ENCODE results near the gene CPA5. TPM values are rescaled to one million over a fixed set of nuclear protein-coding genes. Genes with fewer than 3 reads are reported as not detected.

The CPA5 gene
- total RNA-seq, 1 donor from 2014 or later: not detected

DNA sequence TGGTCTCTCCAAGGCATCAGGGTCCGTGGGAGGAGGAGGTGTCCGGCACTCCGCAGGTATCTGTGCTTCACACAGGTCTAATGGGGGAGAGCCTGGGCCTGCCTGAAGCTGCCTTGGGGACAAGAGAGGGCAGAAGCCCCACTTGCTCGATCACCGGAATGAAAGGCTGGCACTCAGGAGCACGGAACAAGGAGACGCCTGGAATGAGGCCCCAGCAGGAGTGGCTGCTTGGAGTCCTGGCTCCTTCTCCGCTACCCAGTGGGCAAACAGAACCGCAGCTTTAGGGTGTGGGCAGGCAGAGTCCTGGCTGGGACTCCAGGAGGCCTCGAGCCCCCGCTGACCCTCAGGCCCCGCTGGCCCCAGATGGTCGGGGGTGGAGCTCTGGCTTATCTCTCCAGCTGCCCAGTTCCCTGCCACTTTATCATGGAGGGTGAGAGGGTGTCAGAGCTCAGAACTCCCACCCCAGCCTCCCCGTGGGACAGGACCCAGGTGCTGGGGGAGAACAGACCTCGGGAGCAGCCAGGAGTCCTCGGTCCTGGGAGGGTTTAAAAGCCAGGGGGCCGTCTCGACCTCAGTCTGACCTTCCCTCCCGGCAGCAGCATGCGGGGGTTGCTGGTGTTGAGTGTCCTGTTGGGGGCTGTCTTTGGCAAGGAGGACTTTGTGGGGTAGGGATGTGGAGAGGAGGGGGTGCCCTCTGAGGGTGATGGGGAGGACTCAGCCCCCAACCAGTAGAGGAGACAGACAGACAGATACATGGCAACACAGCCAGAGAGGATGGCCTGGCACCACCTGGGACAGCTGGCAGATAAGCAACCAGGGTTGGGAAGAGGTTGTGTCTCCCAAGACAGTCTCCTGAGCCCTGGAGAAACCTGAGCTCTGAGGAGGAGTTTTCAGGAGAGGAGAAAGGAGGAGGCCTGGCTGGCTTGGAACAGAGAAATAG lies 35.6 kb downstream of the CPA5 start, which contains the start of gene CPA1:
CPA1 (plus strand) TSS at position 574 of the 940 bp plus-strand sequence; CDS start at position 601, 27 bp downstream.
- peak; percentile 49 for ATAC-seq
- H3K9me3 ChIP-seq: no peaks in the 10 kb centered on the region
- H3K27ac ChIP-seq: no peak within 1 kb of the TSS
- no peaks in the 10 kb centered on the region for H3K36me3 ChIP-seq
- peaks cover 6% of the 10 kb centered on the region for H3K4me1 ChIP-seq
- TF ChIP-seq, protein P1, sequence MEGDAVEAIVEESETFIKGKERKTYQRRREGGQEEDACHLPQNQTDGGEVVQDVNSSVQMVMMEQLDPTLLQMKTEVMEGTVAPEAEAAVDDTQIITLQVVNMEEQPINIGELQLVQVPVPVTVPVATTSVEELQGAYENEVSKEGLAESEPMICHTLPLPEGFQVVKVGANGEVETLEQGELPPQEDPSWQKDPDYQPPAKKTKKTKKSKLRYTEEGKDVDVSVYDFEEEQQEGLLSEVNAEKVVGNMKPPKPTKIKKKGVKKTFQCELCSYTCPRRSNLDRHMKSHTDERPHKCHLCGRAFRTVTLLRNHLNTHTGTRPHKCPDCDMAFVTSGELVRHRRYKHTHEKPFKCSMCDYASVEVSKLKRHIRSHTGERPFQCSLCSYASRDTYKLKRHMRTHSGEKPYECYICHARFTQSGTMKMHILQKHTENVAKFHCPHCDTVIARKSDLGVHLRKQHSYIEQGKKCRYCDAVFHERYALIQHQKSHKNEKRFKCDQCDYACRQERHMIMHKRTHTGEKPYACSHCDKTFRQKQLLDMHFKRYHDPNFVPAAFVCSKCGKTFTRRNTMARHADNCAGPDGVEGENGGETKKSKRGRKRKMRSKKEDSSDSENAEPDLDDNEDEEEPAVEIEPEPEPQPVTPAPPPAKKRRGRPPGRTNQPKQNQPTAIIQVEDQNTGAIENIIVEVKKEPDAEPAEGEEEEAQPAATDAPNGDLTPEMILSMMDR (IDR thresholded peaks at IDR 0.05): no peak
- intact Hi-C loops (cut with DNase I): no loop called here
- no peak for DNase-seq
- H3K27me3 ChIP-seq: no peaks in the 10 kb centered on the region
- H3K4me3 ChIP-seq: no peak within 1 kb of the TSS

GRCh38 chr7:130380861-130381455 lies 36.3 kb downstream of the CPA5 start:
- ATAC-seq (no peak), DNase-seq (no peak)
- no peaks in the 10 kb centered on the region for H3K27me3 ChIP-seq
- peaks cover 6% of the 10 kb centered on the region for H3K4me1 ChIP-seq
- H3K27ac ChIP-seq: no peak overlapping the region
- no peaks in the 10 kb centered on the region for H3K36me3 ChIP-seq
- no peak overlapping the region for H3K4me3 ChIP-seq
- TF ChIP-seq, protein P1 (IDR thresholded peaks at IDR 0.05): no peak
- intact Hi-C loops (cut with DNase I): no loop called here
- H3K9me3 ChIP-seq: no peaks in the 10 kb centered on the region

- ATAC-seq: no peak
Measured at GRCh38 chr7:130381468-130382312, 37.1 kb downstream of the CPA5 start.

GRCh38 chr7:130383187-130383980 lies 38.8 kb downstream of the CPA5 start:
- no peak overlapping the region for H3K4me3 ChIP-seq
- TF ChIP-seq, protein P1 (IDR thresholded peaks at IDR 0.05): no peak
- H3K36me3 ChIP-seq: no peaks in the 10 kb centered on the region
- intact Hi-C loops (cut with DNase I): no loop called here
- ATAC-seq (no peak), DNase-seq (no peak)
- H3K4me1 ChIP-seq: peaks cover 6% of the 10 kb centered on the region
- H3K27ac ChIP-seq: no peak overlapping the region
- H3K9me3 ChIP-seq: no peaks in the 10 kb centered on the region
- no peaks in the 10 kb centered on the region for H3K27me3 ChIP-seq

More at GRCh38 chr7:130381468-130382312, 37.1 kb downstream of the CPA5 start:
- peaks cover 6% of the 10 kb centered on the region for H3K4me1 ChIP-seq
- no peaks in the 10 kb centered on the region for H3K9me3 ChIP-seq
- H3K36me3 ChIP-seq: no peaks in the 10 kb centered on the region
- TF ChIP-seq, protein P1 (IDR thresholded peaks at IDR 0.05): peak; percentile 7
- H3K27me3 ChIP-seq: no peaks in the 10 kb centered on the region
- intact Hi-C loops (cut with DNase I): no loop called here
- H3K4me3 ChIP-seq: no peak overlapping the region
- no peak for DNase-seq
- H3K27ac ChIP-seq: no peak overlapping the region

- intact Hi-C loops (cut with DNase I): no loop called here
- ATAC-seq (peak; percentile 14), DNase-seq (no peak)
- Histone ChIP-seq H3K36me3 (no peaks in the 10 kb centered on the region), H3K27me3 (no peaks in the 10 kb centered on the region), H3K4me1 (peaks cover 6% of the 10 kb centered on the region), H3K9me3 (no peaks in the 10 kb centered on the region), H3K27ac (no peak overlapping the region), H3K4me3 (no peak overlapping the region)
- TF ChIP-seq, protein P1 (IDR thresholded peaks at IDR 0.05): no peak
Measured at GRCh38 chr7:130384371-130384801, 39.8 kb downstream of the CPA5 start.
